ENCODE results near the gene FCHO2.

The FCHO2 gene

GRCh38 chr5:73120222-73121118 lies 164.6 kb downstream of the FCHO2 start, which contains the start of gene TMEM171:
TMEM171 (plus strand) TSS chr5:73120575; CDS start chr5:73123374, 2,799 bp downstream.
- TF ChIP-seq, protein P1, sequence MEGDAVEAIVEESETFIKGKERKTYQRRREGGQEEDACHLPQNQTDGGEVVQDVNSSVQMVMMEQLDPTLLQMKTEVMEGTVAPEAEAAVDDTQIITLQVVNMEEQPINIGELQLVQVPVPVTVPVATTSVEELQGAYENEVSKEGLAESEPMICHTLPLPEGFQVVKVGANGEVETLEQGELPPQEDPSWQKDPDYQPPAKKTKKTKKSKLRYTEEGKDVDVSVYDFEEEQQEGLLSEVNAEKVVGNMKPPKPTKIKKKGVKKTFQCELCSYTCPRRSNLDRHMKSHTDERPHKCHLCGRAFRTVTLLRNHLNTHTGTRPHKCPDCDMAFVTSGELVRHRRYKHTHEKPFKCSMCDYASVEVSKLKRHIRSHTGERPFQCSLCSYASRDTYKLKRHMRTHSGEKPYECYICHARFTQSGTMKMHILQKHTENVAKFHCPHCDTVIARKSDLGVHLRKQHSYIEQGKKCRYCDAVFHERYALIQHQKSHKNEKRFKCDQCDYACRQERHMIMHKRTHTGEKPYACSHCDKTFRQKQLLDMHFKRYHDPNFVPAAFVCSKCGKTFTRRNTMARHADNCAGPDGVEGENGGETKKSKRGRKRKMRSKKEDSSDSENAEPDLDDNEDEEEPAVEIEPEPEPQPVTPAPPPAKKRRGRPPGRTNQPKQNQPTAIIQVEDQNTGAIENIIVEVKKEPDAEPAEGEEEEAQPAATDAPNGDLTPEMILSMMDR (IDR thresholded peaks at IDR 0.05; ENCODE audit: control insufficient read depth, insufficient read depth, low read depth, low read length, missing control alignments) = no peak
- DNase-seq (ENCODE audit: low read depth) = no peak
- peak within 1 kb of the TSS; percentile 55 for H3K4me3 ChIP-seq (ENCODE audit: control insufficient read depth, low read depth, low read length)

GRCh38 chr5:73121119-73121463 lies 165.2 kb downstream of the FCHO2 start:
- H3K4me3 ChIP-seq (ENCODE audit: control insufficient read depth, low read depth, low read length) = peak overlapping the region; percentile 55
- DNase-seq (ENCODE audit: low read depth) = no peak
- TF ChIP-seq, protein P1 (IDR thresholded peaks at IDR 0.05; ENCODE audit: control insufficient read depth, insufficient read depth, low read depth, low read length, missing control alignments) = no peak

- TF ChIP-seq, protein P1 (IDR thresholded peaks at IDR 0.05; ENCODE audit: control insufficient read depth, insufficient read depth, low read depth, low read length, missing control alignments) = no peak
- DNase-seq (ENCODE audit: low read depth) = peak; percentile 78
- H3K4me3 ChIP-seq (ENCODE audit: control insufficient read depth, low read depth, low read length) = no peak overlapping the region
These were observed 167.3 kb downstream of the FCHO2 start for GRCh38 chr5:73122875-73123810.

GRCh38 chr5:73125289-73125688 lies 169.4 kb downstream of the FCHO2 start:
- TF ChIP-seq, protein P1 (IDR thresholded peaks at IDR 0.05; ENCODE audit: control insufficient read depth, insufficient read depth, low read depth, low read length, missing control alignments) = no peak
- no peak for DNase-seq (ENCODE audit: low read depth)
- H3K4me3 ChIP-seq (ENCODE audit: control insufficient read depth, low read depth, low read length) = no peak overlapping the region

GRCh38 chr5:73126381-73126780 lies 170.5 kb downstream of the FCHO2 start:
- DNase-seq (ENCODE audit: low read depth) = no peak

DNA sequence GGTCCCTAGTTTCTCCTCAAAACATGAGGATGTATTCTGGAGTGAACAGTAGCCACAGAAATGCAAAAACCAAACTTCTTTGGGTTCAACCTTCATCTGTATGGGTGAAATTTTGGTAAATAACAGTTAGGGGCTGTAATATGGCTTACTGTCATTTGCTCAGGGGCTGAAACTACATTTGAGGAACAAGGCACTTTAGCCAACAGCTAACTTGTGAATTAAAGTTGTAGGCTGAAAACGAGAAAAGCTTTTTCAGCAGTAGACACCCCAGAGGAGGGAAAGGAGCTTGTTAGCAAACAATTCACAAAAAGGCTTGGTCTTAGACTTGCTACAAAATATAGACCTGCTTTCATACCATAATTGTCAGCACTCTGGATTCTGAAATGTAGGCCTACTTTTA lies 171.1 kb downstream of the FCHO2 start:
- DNase-seq (ENCODE audit: low read depth) = no peak
- no peak overlapping the region for H3K4me3 ChIP-seq (ENCODE audit: control insufficient read depth, low read depth, low read length)
- TF ChIP-seq, protein P1 (IDR thresholded peaks at IDR 0.05; ENCODE audit: control insufficient read depth, insufficient read depth, low read depth, low read length, missing control alignments) = no peak

More at GRCh38 chr5:73126381-73126780, 170.5 kb downstream of the FCHO2 start:
- TF ChIP-seq, protein P1 (IDR thresholded peaks at IDR 0.05; ENCODE audit: control insufficient read depth, insufficient read depth, low read depth, low read length, missing control alignments) = no peak
- no peak overlapping the region for H3K4me3 ChIP-seq (ENCODE audit: control insufficient read depth, low read depth, low read length)
